HEK293T (cell line): ENCODE measurements around the gene OTOP3.

Experiments used
- ARNT ChIP-seq: fragments of 450-650 bp; IDR thresholded peaks from 2 replicates; pipeline ENCODE4 v1.6.1; 2017; ENCODE audit warnings: mild to moderate bottlenecking
- BHLHE40 ChIP-seq: fragments of 450-650 bp; IDR thresholded peaks from 2 replicates; pipeline ENCODE4 v1.6.1; 2016; ENCODE audit warnings: mild to moderate bottlenecking, moderate library complexity, borderline replicate concordance
- CTBP1 ChIP-seq: fragments of 450-650 bp; IDR thresholded peaks from 2 replicates; pipeline ENCODE4 v1.6.1; 2016; ENCODE audit warnings: borderline replicate concordance
- FOXA1 ChIP-seq: fragments of 450-650 bp; IDR thresholded peaks from 2 replicates; pipeline ENCODE4 v1.6.1; 2016; ENCODE audit warnings: mild to moderate bottlenecking
- FOXM1 ChIP-seq: fragments of 450-650 bp; IDR thresholded peaks from 2 replicates; pipeline ENCODE4 v1.6.1; 2017; ENCODE audit warnings: mild to moderate bottlenecking, borderline replicate concordance
- NFRKB ChIP-seq: fragments of 450-650 bp; IDR thresholded peaks from 2 replicates; pipeline ENCODE4 v1.6.1; 2016; ENCODE audit warnings: mild to moderate bottlenecking, moderate library complexity
- TARDBP ChIP-seq: fragments of 450-650 bp; IDR thresholded peaks from 2 replicates; pipeline ENCODE4 v1.6.1; 2016

DNA sequence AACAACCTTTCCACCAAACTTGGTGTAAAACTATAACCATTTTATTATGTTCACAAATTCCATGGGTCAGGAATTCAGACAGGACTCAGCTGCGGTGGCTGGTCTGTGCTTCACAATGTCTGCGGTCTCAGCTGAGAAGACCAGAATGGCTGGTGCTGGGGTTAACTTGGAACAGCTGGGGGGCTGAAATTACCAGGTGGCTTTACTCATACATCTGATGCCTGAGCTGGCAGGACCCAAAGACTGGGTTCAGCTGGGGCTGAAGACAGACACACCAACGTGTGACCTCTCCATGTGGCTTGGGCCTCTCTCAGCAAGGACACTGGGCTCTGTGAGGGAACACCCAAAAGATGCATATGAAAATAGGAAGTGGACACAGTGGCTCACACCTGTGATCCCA is 42.5 kb downstream of the OTOP3 start:
- TF ChIP-seq FOXA1 (no peak), TARDBP (no peak), ARNT (no peak), NFRKB (no peak), BHLHE40 (no peak), CTBP1 (no peak), FOXM1 (no peak)
